Activated naive CD4-positive, alpha-beta T cell treated with anti-CD3 and anti-CD28 coated beads, Interleukin-2, amount 50 U/mL, for 16 hours (primary cell): ENCODE results near the gene SH3BP1.

Experiments
- DNase-seq: peaks from one replicate; pipeline ENCODE4 v3.0.0-alpha.2; 2020

Gene SH3BP1

DNA sequence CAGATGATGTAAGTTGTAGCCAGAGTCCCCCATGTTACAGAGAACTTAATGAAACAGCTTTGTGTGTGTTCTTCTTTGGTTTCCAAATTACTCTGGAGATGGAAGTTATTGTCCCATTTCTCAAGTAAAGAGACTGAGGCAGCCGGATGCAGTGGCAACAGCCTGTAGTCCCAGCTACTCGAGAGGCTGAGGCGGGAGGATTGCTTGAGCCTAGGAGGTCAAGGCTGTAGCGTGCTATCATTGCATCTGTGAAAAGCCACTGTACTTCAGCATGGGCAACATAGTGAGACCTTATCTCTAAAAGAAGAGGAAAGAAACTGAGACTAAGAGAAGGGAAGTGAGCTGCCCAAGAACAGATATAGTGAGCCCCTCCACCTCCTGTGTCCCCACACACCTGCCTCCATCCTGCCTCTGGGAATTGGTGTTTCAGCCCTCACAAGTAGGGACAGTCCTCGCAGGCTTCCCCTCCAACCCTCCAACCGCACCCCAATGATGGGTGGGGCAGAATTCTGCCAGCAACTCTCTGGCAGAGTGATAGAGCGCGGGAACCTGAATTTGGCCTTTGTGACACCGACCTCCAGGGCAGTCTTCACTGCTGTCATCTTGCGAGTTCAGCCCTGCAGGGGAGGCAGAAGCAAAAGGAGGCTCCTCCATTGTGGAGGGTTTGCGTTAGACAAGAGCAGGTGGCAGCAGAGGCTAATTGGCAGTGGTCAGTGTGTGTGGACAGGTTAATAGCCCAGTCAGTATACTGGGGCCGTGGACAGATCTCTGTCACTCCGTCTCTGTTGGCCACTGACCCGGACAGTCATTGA lies 20.6 kb downstream of the SH3BP1 start:
- DNase-seq: no peak

DNA sequence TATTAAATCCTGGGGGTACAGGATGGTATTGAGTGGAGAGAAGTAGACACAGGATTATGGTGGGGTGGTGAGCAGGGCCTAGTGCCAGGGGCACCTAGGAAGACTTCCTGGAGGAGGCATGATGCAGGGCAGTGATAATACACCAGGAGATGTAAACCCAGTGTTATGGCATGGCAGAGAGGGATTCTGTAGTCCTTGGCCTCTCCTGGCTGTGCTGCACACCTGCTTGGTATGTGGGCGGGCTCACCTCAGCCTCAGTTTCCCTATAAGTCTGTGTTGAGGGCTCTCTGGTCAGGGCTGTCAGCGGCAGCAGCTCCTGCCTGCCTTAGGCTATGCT lies 21.2 kb downstream of the SH3BP1 start:
- no peak for DNase-seq

DNA sequence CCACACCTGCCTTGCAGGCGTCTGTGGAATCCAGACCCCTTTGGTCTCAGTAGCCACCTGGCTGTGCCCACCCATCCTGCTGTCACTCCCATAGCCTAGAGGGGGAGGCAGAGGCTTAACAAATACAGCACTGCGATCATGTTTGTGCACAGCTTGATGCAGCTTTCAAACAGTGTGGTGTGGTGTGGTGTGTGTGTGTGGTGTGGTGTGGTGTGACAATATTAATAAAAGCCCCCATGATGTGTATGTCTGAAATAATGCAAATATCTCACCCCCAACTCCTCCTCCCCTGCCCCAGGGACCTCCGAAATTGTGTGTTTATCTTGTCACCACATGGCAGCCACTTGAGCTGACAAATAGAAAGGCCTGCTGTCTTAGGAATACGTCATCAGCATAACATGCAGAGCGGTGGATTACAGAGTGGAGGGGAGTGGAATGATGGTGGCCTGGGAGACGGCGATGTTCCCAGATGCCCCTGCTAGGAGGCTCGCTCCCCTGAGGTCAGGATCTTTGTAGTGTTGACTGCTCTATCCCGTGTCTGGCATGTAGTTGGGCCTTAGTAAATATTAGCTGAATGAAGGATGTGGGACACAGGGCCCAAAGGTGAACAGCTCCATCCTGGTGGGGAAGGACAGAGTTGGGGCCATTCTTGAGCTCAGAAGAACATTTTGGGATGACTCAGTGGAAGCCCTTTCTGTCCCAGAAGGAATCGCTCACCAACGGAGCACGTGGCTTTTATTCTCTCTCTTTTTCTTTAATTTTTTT lies 21.9 kb downstream of the SH3BP1 start:
- no peak for DNase-seq

DNA sequence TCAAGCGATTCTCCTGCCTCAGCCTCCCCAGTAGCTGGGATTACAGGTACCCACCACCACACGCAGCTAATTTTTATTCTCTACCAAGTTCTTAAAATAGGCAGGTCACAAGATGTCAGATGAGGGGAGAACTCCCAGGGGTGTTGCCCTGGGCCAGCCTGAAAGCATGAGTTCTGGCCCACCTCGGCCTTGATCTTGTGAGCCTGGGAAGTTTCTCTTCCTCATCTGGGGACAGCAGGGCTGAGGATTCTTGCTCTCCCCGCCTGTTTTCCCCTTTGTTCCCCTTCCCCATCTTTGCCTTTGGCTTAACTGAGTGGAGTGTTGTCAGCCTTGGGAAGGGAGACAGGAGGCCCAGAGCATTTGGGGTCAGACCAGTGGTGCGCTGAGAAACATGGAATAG lies 22.6 kb downstream of the SH3BP1 start:
- DNase-seq: no peak

DNA sequence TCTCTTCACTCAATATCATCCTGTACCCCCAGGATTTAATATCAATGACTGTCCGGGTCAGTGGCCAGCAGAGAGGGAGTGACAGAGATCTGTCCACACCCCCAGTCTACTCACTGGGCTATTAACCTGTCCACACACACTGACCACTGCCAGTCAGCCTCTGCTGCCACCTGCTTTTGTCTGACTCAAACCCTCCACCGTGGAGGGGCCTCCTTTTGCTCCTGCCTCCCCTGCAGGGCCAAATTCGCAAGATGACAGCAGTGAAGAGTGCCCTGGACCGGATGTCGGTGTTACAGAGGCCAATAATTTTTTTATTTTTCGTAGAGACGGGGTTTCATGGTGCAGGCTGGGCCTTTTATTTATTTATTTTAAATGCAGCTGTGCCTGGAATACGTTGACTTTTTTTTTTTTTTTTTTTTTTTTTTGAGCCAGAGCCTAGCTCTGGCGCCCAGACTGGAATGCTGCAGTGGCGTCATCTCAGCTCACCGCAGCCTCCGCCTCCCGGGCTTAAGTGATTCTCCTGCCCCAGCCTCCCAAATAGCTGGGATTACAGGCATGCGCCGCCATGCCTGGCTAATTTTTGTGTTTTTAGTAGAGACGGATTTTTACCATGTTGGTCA lies 24.2 kb downstream of the SH3BP1 start:
- DNase-seq: no peak

DNA sequence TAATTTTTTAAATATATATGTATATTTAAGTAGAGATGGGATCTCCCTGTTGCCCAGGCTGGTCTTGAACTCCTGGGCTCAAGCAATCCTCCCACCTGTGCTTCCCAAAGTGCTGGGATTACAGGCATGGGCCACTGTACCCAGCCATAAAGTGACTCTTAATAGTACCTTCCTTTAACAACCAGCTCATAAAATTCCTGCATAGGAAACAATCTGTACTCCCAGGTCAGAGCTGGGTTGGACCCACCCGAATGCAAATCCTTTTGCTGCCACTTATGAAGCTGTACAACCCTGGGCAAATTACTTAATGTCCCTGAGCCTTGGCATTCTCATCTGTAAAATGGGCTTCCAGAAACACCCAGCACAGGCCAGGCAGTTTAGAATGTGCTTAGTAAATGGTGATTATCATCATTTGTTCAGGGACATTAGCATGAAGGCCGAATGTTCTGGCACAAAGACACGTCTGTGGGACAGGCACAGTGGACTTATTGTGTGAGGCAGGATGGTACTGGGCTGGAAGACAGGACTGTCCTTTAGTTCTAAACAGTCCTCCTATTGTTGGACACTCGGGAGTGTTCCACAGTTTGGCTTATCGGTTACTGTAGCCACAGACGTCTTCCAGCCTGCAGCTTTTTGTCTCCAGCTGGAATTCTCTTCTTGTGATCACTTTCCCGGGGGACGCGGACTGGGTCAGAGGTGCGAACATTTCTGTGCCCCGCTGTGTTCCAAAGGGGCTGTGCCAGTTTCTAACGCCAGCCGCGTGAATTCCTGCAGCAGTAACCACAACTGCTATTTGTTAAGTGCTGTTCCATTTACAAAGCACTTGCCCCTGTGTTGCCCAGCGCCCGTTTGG lies 25.0 kb downstream of the SH3BP1 start:
- no peak for DNase-seq

DNA sequence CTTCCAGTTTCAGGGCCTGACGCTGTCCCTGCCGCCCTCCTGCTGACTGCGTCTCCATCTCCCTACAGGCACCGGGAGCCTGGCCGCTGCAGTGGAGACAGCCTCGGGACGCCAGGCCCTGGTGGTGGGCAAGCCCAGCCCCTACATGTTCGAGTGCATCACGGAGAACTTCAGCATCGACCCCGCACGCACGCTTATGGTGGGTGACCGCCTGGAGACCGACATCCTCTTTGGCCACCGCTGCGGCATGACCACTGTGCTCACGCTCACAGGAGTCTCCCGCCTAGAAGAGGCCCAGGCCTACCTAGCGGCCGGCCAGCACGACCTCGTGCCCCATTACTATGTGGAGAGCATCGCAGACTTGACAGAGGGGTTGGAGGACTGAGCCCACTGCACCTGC lies 26.0 kb downstream of the SH3BP1 start:
- no peak for DNase-seq

DNA sequence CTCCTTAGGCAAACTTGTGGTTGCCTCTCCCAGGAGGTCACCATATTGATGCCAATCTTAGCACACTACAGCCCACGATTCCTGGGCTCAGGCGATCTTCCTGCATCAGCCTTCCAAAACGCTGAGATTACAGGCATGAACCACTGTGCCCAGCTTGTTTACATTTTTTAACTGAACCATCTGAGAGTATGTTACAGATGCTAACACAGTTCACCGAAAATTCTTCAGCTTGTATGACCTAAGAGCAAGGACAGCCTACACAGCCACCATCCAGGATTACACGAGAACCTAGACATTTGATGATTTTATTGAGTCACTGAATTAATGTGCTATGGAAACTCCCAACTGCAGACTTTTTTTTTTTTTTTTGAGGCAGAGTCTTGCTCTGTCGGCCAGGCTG lies 30.1 kb downstream of the SH3BP1 start:
- no peak for DNase-seq

DNA sequence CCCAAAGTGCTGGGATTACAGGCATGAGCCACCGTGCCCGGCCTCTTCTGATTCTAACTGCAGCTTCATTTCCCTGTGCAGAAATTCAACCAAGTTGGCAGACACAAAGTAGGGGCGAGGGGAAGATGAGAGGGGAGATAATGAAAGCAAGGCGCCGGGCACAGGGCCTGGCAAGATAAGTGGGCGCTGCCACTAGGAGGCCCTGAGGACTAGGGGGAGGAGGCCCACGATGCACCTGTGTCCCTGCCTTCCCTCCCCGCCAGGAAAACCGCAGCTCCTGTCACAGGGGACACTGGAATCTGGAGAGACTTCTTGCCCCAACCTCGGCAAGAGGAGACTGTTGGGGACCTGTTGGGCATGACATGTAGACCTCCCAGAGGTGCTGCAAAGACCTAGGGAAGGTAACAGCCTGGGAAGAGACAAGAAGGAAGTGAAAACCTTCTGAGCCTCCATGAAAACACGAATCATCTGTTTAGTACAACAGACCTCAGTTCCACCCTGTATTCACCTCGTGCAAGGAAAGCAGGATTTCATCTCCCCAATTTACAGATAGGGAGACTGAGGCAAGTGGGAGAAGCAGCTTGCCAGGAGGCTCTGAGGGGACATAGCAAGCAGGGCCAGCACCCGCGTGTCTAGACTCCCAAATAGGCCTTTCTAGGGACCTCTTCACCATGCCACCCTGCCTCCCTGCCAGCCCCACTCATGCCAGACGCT lies 32.9 kb downstream of the SH3BP1 start:
- DNase-seq: peak; percentile 26

DNA sequence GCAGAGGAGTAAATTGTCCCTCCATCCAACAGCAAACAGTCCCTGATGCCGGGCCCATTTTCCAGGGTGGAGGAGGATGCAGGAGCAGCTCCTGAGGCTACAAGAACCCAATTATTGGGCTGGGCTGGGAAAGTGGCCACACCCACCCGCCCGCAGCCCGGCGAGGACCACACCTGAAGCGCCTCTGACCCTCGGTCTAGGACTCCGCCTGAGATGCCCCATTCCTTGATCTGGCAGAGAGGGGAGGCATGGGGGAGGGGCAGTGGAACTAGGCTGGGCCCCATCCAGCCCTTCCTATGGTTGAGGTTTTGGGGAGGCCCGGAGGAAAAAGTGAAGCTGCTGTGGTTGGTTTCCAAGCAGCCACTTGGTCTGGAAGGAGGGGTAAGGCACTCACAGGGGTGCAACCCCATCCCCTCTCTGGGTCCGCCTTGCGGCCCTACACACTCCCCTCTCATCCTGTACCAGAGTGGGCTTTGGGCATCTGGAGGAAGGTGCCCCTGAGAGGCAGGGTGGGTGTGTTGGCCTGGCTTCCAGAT lies 33.5 kb downstream of the SH3BP1 start:
- no peak for DNase-seq

DNA sequence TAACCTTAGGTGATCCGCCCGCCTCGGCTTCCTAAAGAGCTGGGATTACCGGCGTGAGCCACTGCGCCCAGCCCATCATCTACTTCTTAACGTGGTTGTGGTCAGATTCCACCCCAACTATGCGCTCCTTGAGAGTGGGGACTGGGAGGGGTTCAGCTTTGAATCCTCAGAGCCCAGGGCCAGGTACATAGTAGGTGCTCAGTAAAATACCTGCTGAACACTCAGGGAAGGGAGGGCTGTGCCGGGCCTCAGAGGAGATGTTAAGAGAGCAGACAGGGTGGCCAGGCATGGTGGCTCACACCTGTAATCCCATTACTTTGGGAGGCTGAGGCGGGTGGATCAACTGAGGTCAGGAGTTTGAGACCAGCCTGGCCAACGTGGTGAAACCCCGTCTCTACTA lies 34.8 kb downstream of the SH3BP1 start:
- DNase-seq: no peak

DNA sequence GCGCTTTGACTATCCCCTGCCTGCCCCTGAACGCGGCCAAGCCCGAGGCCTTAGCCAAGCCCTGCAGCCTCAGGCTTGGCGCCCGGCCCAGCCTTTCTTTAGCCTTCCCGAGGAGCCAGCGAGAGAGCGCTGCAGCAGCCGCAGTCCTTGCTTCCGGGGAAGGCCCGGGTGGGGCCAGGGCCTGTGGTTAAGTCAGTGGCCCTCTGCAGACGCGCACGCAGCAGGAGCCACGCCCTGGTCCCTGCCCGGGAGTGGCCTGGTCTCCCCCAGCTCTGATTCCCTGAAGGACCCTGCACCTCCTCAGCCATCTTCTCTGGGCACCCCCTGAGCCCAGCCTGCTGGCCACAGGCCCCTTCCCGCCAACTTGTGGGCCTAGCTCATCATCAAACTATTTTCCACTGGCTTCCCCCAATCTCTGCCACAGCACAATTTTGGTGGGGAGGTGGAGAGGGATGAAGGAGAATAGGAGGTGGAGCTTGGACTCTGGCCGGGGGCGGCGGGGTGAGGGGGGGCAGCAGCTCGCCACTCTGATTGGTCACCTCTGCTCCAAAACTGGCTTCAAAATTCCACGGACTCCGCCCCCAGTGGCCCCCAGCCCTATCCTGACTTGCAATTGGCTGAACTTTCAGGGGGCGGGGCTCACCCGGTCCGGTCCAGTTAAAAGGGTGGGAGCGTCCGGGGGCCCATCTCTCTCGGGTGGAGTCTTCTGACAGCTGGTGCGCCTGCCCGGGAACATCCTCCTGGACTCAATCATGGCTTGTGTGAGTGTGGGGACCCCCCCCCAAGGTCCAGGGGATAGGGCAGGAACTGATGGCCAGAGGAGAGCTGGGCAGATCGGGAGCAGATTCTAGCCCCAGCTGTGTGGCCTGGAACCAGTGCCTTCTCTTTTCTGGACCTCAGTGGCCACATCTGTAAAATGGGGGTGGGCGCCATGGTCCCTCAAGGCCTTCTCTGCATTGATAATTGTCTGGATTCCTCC lies 35.8 kb downstream of the SH3BP1 start, which contains the start of gene LGALS1:
Gene LGALS1 (plus strand): TSS at position 686 of the 979 bp plus-strand sequence. CDS start 67 bp downstream, at position 753.
- DNase-seq: peak; percentile 42

DNA sequence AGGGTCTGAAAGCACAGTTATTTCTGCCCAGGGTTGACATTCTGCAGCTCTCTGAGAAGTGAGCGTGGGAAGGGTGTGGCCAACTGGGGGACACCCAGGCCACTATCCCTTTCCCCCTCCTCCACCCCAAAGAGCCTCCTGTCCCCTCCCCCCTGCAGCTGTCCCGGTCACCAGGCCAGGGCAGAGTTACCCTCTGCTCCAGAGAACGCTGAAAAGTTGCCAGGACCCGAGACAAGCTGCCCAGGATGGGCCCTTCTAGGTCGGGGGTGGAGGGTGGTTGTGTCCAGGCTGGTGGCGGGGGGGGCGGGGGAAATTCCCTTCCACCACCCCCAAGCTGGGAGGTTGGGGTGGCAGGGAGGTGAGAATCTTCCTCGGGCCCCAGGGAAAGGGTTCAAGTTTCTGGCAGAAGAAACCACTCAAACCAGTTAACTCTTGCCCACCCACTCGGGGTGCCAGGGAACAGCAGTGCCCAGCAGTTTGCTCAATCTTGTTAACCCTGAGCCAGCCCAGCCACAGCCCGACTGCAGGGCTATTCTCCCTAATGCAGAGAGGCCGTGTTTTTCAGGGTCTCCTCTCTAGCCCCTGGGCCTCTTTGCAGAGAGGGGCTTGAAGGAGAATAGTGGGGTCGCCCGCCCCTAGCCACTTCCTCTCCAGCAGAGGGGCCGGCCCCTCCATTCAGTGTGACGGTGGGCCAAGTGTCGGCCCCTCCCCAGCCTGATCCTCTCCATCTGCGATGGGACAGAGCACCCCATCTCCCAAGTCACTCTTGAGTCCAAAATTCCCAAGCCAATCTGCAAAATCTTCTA lies 36.7 kb downstream of the SH3BP1 start:
- DNase-seq: no peak

DNA sequence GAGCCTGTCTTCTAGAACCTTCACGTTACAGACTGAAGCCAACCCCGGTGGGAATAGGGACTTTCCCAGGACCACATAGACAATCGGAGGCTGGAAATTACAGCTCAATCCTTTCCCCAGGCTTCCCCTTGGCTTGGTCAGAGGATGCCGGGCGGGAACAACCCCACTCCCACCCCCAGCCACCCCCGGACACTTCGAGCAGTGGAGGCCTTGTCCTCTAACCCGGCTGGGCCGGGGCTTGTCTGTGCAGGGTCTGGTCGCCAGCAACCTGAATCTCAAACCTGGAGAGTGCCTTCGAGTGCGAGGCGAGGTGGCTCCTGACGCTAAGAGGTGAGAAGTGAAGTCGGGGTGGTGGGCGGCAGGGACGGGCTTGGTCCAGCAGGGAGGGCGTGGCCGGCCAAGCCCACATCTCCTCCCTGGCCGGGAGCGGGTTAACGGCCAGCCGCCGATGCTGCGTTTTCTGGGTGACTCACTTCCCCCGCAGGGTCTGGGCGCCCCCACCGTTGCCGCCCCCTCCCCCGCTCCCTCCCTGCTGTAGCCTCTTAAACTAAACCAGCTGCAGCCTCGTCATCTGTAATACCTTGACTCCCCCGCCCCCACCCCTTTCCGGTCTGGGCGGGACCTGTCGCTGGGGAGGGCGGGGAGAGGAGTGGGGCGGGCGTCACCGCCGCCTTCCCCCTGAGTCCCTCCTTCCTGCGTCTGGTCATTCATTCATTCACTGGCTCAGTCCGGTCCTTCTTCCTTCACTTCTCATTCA lies 37.4 kb downstream of the SH3BP1 start:
- peak; percentile 94 for DNase-seq

DNA sequence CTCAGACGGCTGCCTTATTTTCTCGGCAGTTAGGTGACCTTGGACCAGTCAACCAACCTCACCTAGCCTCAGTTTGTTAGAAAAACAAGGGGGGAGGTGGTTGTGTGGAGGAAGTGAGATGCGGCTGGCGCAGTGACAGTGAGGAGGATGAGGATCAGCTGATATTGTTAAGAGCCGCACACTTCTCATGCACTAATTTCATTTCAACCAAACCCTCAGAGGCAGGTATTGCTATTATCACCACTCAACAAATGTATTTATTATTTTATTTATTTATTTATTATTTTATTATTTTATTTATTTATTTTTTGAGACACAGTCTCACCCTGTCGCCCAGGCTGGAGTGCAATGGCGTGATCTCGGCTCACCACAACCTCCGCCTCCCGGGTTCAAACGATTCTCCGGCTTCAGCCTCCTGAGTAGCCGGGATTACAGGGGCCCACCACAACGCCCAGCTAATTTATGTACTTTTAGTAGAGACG lies 38.1 kb downstream of the SH3BP1 start:
- DNase-seq: no peak

DNA sequence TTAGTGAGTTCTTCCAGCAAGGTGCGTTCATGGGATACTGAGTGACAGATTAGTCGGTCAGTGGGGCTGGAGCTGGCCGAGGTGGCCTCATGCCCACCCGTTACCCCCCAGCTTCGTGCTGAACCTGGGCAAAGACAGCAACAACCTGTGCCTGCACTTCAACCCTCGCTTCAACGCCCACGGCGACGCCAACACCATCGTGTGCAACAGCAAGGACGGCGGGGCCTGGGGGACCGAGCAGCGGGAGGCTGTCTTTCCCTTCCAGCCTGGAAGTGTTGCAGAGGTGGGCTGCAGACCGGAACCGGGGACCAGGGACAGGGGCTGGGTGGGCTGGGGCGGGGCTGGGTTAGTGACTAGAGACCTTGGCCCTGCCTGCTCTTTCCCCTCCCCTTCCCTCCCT lies 38.9 kb downstream of the SH3BP1 start:
- DNase-seq: no peak

DNA sequence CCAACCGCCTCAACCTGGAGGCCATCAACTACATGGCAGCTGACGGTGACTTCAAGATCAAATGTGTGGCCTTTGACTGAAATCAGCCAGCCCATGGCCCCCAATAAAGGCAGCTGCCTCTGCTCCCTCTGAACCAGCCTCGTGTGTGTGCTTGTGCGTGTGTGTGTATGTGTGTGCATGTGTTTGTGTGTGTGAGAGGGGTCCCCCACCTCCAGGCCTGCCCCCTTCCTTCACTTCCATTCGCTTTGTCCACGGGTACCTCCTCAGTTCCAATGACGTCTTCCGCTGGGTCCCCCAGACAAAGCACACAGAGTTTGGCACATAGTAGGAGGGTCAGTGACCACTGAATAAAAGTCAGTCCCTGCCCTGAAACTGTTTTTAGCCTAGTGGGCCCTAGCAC lies 40.2 kb downstream of the SH3BP1 start:
- DNase-seq: no peak

DNA sequence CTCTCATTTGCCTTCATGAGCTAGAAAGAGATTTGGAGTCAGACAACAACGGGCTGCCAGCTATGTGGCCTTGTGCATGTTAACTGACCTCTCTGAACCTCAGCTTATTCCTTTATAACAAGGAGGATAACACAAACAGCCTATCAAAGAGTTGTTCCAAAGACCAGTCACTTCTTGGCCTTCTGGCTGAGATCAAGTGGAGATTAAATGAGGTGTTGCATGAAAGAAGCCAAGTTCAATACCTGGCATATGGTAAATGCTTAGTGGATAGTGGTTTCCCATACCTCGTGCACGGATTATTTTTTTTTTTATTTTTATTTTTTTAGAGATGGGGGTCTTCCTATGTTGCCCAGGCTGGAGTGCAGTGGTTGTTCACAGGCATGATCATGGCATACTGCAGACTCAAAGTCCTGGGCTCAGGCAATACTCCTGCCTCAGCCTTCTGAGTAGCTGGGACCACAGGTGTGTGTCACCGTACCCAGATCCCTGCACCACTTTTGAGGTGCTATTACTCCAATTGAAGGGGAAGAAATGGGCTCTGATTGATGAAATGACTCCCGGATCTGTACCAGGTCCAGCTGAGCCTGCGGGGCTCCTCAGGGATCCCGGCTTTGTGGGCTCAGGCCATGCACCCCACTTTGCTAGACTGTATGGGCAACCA lies 40.9 kb downstream of the SH3BP1 start:
- DNase-seq: no peak
